Fibroblast of mammary gland (primary cell): ENCODE data around the gene TAL1.

ENCODE experiments used
- DNase-seq: peaks from one replicate; pipeline ENCODE4 v3.0.0-alpha.2; 2010; ENCODE audit warnings: low read depth
- H3K4me3 ChIP-seq: 2 replicates; pipeline ENCODE4 v1.5.1; 2011; ENCODE audit warnings: low read depth, mild to moderate bottlenecking, low read length, moderate library complexity; ENCODE audit not compliant: control insufficient read depth
- TF ChIP-seq, protein P1 (sequence below): conservative IDR thresholded peaks from 2 replicates; pipeline ENCODE4 v1.5.1; 2011; ENCODE audit warnings: low read depth, low read length, inconsistent platforms; ENCODE audit not compliant: control insufficient read depth, insufficient read depth

Gene TAL1

DNA sequence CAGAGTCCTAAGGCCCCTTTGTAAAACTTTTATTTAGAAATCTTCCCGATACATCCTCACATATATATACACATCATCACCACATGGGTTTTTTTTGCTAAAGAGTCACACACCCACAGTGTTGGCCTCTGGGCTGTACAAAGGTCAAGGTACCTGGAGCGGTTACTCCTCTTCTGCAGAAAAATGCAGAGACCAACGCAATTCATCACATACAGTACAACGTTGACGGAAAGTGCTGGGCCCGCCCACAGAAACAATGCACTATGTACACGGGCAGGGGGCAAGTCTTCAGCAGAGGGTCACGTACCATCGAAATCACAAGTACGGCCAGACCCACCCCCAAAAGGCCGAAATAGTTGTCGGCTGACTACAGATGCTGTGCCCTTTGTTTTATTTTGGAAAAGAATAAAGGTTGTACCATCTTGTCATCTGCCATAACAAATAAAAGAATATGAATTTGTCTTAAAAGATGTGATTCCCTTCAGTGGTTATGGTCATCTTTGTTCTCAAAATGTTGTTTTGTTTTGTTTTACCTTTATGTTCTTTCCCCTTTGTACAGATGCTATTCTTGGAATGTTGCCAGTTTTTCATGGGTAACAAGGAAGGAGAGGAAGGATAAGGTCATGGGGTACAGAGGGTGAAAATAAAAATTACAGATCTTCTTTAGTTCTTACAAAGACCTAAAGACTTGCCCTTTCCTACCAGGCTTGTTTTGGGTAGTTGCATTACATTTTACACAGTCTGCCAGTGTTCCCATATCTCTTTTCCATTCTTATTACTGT is 15.6 kb downstream of the TAL1 start:
- TF ChIP-seq, protein P1, sequence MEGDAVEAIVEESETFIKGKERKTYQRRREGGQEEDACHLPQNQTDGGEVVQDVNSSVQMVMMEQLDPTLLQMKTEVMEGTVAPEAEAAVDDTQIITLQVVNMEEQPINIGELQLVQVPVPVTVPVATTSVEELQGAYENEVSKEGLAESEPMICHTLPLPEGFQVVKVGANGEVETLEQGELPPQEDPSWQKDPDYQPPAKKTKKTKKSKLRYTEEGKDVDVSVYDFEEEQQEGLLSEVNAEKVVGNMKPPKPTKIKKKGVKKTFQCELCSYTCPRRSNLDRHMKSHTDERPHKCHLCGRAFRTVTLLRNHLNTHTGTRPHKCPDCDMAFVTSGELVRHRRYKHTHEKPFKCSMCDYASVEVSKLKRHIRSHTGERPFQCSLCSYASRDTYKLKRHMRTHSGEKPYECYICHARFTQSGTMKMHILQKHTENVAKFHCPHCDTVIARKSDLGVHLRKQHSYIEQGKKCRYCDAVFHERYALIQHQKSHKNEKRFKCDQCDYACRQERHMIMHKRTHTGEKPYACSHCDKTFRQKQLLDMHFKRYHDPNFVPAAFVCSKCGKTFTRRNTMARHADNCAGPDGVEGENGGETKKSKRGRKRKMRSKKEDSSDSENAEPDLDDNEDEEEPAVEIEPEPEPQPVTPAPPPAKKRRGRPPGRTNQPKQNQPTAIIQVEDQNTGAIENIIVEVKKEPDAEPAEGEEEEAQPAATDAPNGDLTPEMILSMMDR: no peak
- no peak for DNase-seq
- H3K4me3 ChIP-seq: no peak overlapping the region

DNA sequence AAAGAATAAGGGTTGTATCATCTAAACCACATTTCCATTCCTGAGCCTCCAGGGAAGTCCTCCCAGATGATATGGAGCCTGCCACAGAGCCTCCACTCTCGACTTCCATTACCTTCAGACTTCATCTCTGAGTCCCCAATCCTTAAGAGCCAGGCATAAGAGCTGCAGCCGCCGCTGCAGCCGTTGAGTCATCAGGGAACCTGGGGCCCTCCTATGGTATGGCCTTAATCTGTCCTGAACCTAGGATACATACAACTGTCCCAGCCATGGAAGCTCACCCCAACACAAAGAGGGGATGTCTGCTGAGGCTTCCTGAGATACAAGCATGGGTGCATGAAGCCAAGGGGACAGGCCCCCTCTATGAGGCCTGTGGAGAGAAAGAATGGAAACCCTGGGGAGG is 16.3 kb downstream of the TAL1 start:
- TF ChIP-seq, protein P1: no peak
- DNase-seq: no peak
- H3K4me3 ChIP-seq: no peak overlapping the region

GRCh38 chr1:47214549-47214948 is 17.5 kb downstream of the TAL1 start:
- no peak for DNase-seq
- no peak overlapping the region for H3K4me3 ChIP-seq
- TF ChIP-seq, protein P1: no peak

GRCh38 chr1:47213230-47213963 is 18.6 kb downstream of the TAL1 start:
- DNase-seq: no peak
- H3K4me3 ChIP-seq: no peak overlapping the region
- TF ChIP-seq, protein P1: no peak

GRCh38 chr1:47212636-47213229 is 19.3 kb downstream of the TAL1 start:
- TF ChIP-seq, protein P1: no peak
- no peak for DNase-seq
- no peak overlapping the region for H3K4me3 ChIP-seq

- no peak overlapping the region for H3K4me3 ChIP-seq
- TF ChIP-seq, protein P1: no peak
- DNase-seq: no peak
These were observed 20.2 kb downstream of the TAL1 start for GRCh38 chr1:47211796-47212269.
